NT2/D1 (cell line): ENCODE data around the gene HBG2.

Source experiments
- SUZ12 ChIP-seq: IDR thresholded peaks from 2 replicates; pipeline ENCODE4 v1.6.1; 2011; ENCODE audit not compliant: insufficient read length, insufficient read depth; ENCODE audit errors: extremely low read depth
- YY1 ChIP-seq: IDR thresholded peaks from 2 replicates; pipeline ENCODE4 v1.6.1; 2011; ENCODE audit not compliant: insufficient read length, insufficient read depth
- ZNF274 ChIP-seq: IDR thresholded peaks from 2 replicates; pipeline ENCODE4 v1.6.1; 2011; ENCODE audit warnings: mild to moderate bottlenecking, low read depth, low read length

DNA sequence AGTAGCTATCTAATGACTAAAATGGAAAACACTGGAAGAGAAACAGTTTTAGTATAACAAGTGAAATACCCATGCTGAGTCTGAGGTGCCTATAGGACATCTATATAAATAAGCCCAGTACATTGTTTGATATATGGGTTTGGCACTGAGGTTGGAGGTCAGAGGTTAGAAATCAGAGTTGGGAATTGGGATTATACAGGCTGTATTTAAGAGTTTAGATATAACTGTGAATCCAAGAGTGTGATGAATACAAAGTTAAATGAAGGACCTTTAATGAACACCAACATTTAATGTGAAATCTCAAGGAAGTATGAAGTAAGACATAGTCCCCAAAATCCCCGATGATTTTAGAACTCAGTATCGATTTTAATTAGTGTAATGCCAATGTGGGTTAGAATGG, 17.2 kb downstream of the HBG2 start:
- TF ChIP-seq SUZ12 (no peak), YY1 (no peak), ZNF274 (no peak)
